ENCODE data around the gene OR56A4. TPM values are rescaled to one million over a fixed set of nuclear protein-coding genes. Genes with fewer than 3 reads are reported as not detected.
"Not testable (repeated sequence)": the region's sequence is repeated elsewhere in the genome, so short reads cannot be mapped to it uniquely, and the experiment has no call there.

The OR56A4 gene
- polyA plus RNA-seq, 1 donor = not detected

DNA sequence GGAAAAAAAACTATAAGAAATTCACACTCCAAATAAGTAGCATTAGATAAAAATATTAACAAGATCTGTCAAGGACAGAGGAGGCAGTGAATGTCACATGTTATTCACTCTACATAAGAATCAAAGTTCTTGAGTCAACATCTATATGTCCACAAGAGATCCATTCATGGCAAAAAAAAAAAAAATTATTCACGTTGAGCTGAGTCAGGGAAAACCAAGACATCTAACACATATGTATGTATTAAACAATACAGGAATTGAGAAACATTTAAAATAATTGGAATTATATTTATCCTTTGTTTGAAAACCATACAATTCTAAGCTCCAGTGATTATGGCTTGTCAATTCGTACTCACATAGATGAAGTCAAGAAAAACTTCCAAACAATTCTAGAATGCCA lies 39.8 kb downstream of the OR56A4 start:
- no peak overlapping the region for H3K4me3 ChIP-seq (ENCODE audit: low read length)
- no peaks in the 10 kb centered on the region for H3K4me1 ChIP-seq (ENCODE audit: control insufficient read depth, insufficient read depth, low read length)
- no peaks in the 10 kb centered on the region for H3K9me3 ChIP-seq (ENCODE audit: control insufficient read depth, low read depth, low read length)
- DNase-seq = no peak
- H3K36me3 ChIP-seq (ENCODE audit: control insufficient read depth, insufficient read depth, low read length) = no peaks in the 10 kb centered on the region
- WGBS (ENCODE audit: insufficient coverage, low lambda C conversion rate) = 60% methylated on average over 1 of the region's 2 CpGs
- H3K27ac ChIP-seq (ENCODE audit: low read length) = no peak overlapping the region
- no peaks in the 10 kb centered on the region for H3K27me3 ChIP-seq (ENCODE audit: control insufficient read depth, insufficient read depth, low read length)

DNA sequence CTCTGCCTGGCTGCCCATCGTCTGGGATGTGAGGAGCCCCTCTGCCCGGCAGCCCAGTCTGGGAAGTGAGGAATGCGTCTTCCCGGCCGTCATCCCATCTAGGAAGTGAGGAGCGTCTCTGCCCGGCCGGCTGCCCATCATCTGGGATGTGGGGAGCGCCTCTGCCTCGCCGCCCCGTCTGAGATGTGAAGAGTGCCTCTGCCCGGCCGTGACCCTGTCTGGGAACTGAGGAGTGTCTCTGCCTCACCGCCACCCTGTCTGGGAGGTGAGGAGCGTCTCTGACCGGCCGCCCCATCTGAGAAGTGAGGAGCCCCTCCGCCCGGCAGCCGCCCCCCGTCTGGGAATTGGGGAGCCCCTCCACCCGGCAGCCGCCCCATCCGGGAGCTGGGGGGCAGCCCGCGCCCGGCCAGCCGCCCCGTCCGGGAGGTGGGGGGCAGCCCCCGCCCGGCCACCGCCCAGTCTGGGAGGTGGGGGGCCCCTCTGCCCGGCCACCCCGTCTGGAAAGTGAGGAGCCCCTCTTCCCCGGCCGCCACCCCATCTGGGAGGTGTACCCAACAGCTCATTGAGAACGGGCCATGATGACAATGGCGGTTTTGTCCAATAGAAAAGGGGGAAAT lies 45.9 kb downstream of the OR56A4 start:
- not testable (repeated sequence) for H3K27me3 ChIP-seq (ENCODE audit: control insufficient read depth, insufficient read depth, low read length); H3K36me3 ChIP-seq (ENCODE audit: control insufficient read depth, insufficient read depth, low read length); H3K4me3 ChIP-seq (ENCODE audit: low read length); H3K27ac ChIP-seq (ENCODE audit: low read length); DNase-seq; H3K4me1 ChIP-seq (ENCODE audit: control insufficient read depth, insufficient read depth, low read length)
- no CpG with 5 or more reads among the region's 40 CpGs for whole genome bisulfite sequencing (ENCODE audit: insufficient coverage, low lambda C conversion rate)
- H3K9me3 ChIP-seq (ENCODE audit: control insufficient read depth, low read depth, low read length) = peaks cover 12% of the 10 kb centered on the region

DNA sequence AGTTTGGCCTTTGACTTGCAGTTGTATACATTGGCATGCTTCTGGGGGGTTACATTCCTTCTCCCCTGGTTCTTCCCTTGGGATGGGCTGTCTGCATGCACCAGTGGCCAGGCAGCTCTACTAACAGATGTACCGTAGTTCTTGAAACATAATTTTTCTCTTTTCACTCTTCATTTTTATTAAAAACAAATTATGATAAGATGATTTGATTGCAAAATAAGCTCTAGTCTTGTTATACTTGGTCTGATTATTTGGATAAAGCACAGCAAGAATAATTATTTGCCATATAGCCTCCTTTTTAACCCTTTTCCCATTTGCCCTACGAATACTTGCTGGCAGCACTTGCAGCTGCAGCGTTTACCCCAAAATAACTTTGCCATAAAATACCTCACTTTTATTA lies 51.2 kb downstream of the OR56A4 start:
- H3K27me3 ChIP-seq (ENCODE audit: control insufficient read depth, insufficient read depth, low read length) = no peaks in the 10 kb centered on the region

More for the DNA sequence above, 51.2 kb downstream of the OR56A4 start:
- Histone ChIP-seq H3K4me1 (ENCODE audit: control insufficient read depth, insufficient read depth, low read length) (no peaks in the 10 kb centered on the region), H3K27ac (ENCODE audit: low read length) (no peak overlapping the region), H3K36me3 (ENCODE audit: control insufficient read depth, insufficient read depth, low read length) (no peaks in the 10 kb centered on the region), H3K4me3 (ENCODE audit: low read length) (no peak overlapping the region), H3K9me3 (ENCODE audit: control insufficient read depth, low read depth, low read length) (peaks cover 7% of the 10 kb centered on the region)
- 90% methylated on average over 2 of the region's 3 CpGs for WGBS (ENCODE audit: insufficient coverage, low lambda C conversion rate)
- no peak for DNase-seq

Other genes starting within 250 kb of the OR56A4 start
- gene OR52N5, start 223.6 kb downstream of the OR56A4 start, polyA plus RNA-seq = not detected
- not detected for gene OR52N1, start 215.7 kb downstream of the OR56A4 start, polyA plus RNA-seq
- gene OR52N2, start 198.0 kb downstream of the OR56A4 start, polyA plus RNA-seq = not detected
- not detected for gene OR52E6, start 165.0 kb downstream of the OR56A4 start, polyA plus RNA-seq
- not detected for gene OR52E8, start 149.3 kb downstream of the OR56A4 start, polyA plus RNA-seq
- gene OR52E4, start 126.3 kb downstream of the OR56A4 start, polyA plus RNA-seq = not detected
- gene OR52E5, start 113.7 kb downstream of the OR56A4 start, polyA plus RNA-seq = not detected
- not detected for gene OR56A3, start 64.7 kb downstream of the OR56A4 start, polyA plus RNA-seq
- gene OR56A5, start 38.5 kb downstream of the OR56A4 start, polyA plus RNA-seq = not detected
- not detected for gene OR52L1, start 20.0 kb downstream of the OR56A4 start, polyA plus RNA-seq
- gene OR56A1, start 23.8 kb upstream of the OR56A4 start, polyA plus RNA-seq = 0.01 TPM
- gene OR56B4, start 100.7 kb upstream of the OR56A4 start, polyA plus RNA-seq = 0.19 TPM
- not detected for gene OR52B2, start 163.4 kb upstream of the OR56A4 start, polyA plus RNA-seq
- 0.10 TPM for gene OR52W1, start 192.3 kb upstream of the OR56A4 start, polyA plus RNA-seq
- gene C11orf42, start 198.6 kb upstream of the OR56A4 start, polyA plus RNA-seq = 1.2 TPM
- 104 TPM for gene FHIP1B, start 227.7 kb upstream of the OR56A4 start, polyA plus RNA-seq
- gene CNGA4, start 232.1 kb upstream of the OR56A4 start, polyA plus RNA-seq = 0.16 TPM